Measurements from ENCODE around the gene HTR4.

Gene HTR4

GRCh38 chr5:148524721-148525120, 129.6 kb downstream of the HTR4 start:
- no peak for DNase-seq

- no peak for DNase-seq
Measured at GRCh38 chr5:148523139-148523538, 131.2 kb downstream of the HTR4 start.

- DNase-seq, result no peak
Measured at GRCh38 chr5:148515460-148515859, 138.9 kb downstream of the HTR4 start.

- DNase-seq, result no peak
Measured at GRCh38 chr5:148514344-148514743, 140.0 kb downstream of the HTR4 start.

GRCh38 chr5:148512498-148512897, 141.8 kb downstream of the HTR4 start:
- DNase-seq, result no peak

- no peak for DNase-seq
Measured at GRCh38 chr5:148511810-148512347, 142.4 kb downstream of the HTR4 start.

GRCh38 chr5:148509893-148510292, 144.4 kb downstream of the HTR4 start:
- DNase-seq, result no peak

GRCh38 chr5:148507648-148508047, 146.7 kb downstream of the HTR4 start:
- DNase-seq, result no peak

GRCh38 chr5:148499452-148499851, 154.9 kb downstream of the HTR4 start:
- DNase-seq, result no peak

- no peak for DNase-seq
Measured at GRCh38 chr5:148497757-148498156, 156.6 kb downstream of the HTR4 start.

- no peak for DNase-seq
Measured at GRCh38 chr5:148492351-148492750, 162.0 kb downstream of the HTR4 start.

- no peak for DNase-seq
Measured at GRCh38 chr5:148491793-148492184, 162.5 kb downstream of the HTR4 start.

GRCh38 chr5:148491015-148491792, 163.1 kb downstream of the HTR4 start:
- DNase-seq, result no peak

GRCh38 chr5:148488757-148489156, 165.6 kb downstream of the HTR4 start:
- DNase-seq, result no peak

GRCh38 chr5:148486456-148486855, 167.9 kb downstream of the HTR4 start:
- no peak for DNase-seq

- no peak for DNase-seq
Measured at GRCh38 chr5:148484651-148485050, 169.7 kb downstream of the HTR4 start.

GRCh38 chr5:148483750-148484149, 170.6 kb downstream of the HTR4 start:
- no peak for DNase-seq

- DNase-seq, result peak; percentile 40
Measured at GRCh38 chr5:148482697-148483462, 171.4 kb downstream of the HTR4 start.

- no peak for DNase-seq
Measured at GRCh38 chr5:148482196-148482595, 172.1 kb downstream of the HTR4 start.

GRCh38 chr5:148477429-148477828, 176.9 kb downstream of the HTR4 start:
- no peak for DNase-seq

- DNase-seq, result no peak
Measured at GRCh38 chr5:148476302-148476701, 178.0 kb downstream of the HTR4 start.

GRCh38 chr5:148474025-148474511, 180.3 kb downstream of the HTR4 start:
- no peak for DNase-seq

- DNase-seq, result no peak
Measured at GRCh38 chr5:148471379-148471778, 182.9 kb downstream of the HTR4 start.

- peak; percentile 16 for DNase-seq
Measured at GRCh38 chr5:148469501-148469935, 184.8 kb downstream of the HTR4 start.
